Hematopoietic multipotent progenitor cell treated with erythropoietin and hydrocortisone succinate and interleukin-3 and kit ligand, for 17 days (in vitro differentiated cells): Measurements from ENCODE around the gene OTUB2.

ENCODE experiments used
- DNase-seq: peaks from one replicate; pipeline ENCODE4 v3.0.0-alpha.2; 2015; ENCODE audit warnings: low spot score

OTUB2 gene

DNA sequence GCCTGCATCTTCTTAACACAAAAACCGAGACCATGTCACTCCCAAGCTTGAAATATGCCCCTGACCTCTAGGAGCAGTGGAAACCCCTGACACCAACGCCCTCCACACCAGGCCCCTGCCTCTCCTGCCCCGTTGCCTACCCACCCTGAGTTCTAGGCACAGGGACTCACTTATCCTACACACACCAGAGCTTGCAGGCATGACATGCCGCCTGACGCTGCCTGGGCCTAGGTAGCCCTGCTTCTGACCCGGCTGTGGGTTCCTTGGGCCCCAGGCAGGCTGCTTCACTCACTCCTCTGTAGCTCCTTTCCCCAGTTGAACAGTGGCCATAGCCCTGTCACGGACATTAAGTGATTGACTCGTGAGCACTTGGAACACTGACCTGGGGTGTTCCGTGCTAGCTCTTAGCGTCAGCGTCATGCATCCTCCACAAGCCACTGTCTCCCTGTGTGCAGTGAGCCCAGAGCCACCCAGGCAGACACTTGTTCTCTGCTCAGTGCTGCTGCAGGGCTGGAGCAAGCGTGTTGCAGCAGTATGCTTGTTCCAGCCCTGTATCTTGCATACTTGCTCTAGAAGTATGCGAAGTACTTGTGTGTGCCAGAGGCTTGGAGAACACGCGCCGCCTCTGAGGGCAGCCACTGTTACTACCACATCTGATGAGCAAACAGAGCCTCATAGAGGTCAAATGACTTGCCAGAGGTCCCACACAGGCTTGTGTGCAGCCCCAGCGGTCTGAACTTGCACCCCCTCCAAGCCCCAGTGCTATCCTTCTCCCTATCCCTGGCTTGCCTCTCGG, 15.6 kb downstream of the OTUB2 start:
- no peak for DNase-seq

DNA sequence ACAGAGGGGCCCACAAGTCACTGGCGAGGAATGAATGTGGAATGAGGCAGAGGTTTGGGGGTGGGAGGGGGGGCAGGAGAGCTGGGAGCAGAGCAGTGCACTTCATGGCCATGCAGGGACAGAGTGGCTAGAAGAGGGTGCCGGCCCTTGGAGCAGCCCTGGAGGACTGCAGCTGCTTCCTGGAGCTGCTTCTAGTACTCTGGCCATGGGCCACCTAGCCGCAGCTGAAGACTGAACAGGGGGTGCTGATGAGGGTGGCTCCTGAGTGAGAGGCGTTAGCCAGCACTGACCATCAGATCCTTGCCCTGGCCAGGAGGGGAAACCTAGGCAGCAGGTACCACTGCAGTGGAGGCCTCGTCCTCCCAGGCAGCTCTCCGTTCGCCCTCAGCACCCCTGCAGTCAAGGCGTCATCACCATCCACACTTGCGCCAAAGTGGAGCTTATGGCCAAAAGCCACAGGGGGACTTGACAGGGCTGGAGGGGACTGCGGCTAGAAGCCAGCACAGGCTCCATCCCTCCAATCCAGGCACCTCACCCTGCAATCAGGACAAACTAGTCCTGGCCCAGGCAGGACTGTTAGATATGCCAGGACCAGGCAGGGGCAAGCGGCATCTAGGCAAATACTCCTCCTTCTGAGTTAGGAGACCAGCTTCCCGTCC, 16.4 kb downstream of the OTUB2 start:
- DNase-seq = no peak

DNA sequence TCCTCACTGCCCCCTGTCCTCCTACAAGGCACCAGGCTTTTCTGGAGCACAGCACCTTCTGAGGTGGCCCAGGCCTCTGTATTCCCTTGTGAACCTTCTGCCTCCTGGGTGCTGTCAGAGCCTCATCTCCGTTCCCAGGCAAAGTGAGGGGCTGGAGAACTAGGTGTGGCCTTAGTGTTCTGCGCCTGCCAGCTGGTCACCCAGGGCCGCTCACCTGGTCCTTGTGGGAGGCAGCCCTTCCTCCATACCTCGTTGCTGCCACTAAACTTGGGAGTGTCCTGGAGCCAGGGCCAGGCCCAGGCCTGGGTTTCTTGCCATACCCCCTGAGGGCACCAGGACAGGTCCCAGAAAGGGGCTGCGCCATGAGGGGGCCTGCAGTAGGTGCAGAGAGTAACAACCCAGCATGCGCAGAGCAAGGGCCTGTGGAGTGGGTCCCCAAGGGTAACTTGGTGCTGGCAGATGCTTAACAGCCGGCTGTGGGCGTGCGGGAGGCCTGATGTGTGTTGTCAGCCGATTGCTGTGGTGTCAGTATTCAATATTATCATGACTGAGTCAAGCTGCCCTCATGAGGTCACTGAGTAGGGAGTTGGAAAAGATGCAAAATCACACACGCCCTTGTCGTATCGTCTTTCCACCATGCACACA, 17.1 kb downstream of the OTUB2 start:
- no peak for DNase-seq

DNA sequence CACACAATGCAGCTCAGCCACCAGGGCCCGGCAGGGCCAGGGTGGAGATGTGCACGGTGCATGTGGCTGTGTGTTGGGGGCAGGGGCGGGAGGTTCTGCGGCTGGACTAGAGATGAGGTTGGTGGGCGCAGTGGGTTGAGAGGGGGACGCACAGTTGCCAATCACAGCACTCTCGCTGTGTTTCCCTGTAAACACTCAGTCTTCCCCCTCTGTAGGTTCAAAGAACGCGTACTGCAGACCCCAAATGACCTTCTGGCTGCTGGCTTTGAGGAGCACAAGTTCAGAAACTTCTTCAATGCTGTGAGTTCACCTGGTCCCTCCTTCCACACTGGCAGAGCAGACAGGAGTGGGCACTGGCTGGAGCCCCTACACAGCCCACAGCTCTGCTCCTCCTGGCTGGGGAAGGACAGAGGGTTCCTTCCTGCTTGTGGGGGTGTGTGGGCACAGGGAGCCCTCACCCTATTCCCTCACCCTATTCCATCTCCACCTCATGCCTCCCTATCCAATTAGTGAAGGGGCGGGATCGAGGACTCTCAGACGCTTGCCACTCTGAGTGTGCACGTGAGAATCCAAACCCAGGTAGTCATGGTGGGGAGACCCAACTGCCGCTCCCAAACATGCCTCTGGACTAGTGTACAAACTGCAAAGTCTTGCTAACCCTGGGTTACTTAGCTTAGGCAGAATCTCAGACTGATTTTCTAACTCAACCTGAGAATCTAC, 17.8 kb downstream of the OTUB2 start:
- DNase-seq = no peak

DNA sequence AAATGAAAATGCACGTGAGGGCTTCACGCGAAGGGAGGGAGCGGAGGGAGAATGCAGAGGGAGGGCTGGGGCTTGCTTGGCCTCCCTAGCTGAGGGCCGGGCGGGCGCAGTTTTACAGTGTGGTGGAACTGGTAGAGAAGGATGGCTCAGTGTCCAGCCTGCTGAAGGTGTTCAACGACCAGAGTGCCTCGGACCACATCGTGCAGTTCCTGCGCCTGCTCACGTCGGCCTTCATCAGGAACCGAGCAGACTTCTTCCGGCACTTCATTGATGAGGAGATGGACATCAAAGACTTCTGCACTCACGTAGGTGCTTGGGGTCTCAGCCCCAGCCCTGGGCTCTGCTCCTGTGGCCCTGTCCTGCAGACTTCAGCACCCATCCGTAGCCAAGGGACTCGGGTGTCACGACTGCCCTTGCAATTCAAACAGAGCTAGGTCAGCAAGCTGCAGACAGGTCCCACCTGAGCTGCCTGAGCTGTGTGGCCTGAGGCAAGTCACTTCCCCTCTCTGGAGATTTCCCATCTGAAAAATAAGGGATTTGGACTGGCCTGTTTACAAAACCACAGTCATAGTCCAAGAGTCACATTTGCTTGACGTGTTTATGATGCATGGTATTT, 18.4 kb downstream of the OTUB2 start:
- no peak for DNase-seq

DNA sequence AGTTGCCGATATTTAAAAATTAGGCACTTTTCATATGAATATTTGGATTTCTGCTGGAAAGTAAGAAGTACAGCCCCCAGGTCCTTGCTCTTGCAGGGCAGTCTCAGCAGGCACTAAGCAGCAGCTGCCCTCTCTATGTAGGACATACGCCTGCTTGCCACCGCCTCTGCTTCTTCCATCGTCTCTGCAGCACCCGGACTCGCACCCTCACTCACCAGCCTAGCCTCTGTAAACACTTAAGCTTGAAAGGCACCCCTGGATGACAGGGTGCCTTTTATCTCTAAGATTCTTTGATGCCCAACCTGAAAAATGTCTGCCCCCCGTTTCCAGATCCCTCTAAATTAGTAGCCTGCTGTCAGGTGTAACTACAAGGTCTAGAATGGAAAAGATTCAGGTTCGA, 19.0 kb downstream of the OTUB2 start:
- no peak for DNase-seq

DNA sequence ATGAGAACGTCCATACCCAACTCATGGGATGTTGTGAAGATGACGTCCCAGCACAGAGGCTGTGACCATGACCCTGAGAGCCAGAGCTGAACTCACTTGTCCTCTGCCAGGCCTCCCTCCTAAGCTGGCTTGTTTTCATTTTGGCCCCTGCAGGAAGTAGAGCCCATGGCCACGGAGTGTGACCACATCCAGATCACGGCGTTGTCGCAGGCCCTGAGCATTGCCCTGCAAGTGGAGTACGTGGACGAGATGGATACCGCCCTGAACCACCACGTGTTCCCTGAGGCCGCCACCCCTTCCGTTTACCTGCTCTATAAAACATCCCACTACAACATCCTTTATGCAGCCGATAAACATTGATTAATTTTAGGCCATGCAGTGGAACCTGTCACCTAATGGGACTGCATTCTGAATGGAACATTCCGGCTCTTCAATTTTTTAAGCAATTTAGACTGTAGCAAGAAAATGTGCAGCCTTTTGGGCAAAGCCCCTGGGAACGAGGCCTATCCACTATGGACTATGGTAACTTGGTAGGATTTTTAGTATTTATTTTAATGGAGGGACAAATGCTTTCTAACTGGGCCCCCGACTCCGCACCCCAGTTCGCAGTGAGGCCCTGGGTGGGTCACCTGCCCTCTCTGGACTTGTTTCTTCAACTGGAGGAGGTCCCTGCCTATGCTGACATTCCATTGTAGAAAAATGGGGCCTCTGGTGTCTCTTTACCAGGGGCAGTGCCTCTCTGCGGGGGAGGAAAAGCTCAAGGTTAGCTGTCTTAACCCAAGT, 19.6 kb downstream of the OTUB2 start:
- DNase-seq = no peak

DNA sequence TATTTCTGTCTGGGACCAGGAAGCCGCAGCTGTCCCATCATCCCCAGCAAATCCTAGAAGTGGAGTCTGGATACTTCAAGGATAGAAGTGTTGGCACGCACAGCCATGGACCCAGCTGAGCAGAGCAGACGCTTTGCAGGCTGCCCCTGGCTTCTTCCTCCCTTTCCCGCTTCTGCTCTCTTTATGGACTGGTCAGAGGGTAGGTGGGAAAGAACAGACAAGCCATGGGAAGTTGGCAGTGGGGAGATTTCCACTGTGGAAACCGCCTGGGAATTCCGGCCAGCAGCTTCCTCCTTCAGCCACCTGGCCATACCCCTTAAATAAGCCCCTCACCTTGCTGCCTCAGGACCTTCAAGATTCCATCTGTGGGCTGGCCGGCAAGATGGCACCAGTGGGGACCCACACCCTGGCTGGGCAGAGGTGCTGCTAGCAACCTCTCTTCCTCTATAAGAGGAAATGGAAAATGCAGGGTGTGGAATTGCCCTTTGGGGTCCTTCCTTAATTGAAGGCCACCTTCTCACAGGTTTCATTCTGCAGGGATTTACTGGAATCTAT, 20.6 kb downstream of the OTUB2 start:
- no peak for DNase-seq

DNA sequence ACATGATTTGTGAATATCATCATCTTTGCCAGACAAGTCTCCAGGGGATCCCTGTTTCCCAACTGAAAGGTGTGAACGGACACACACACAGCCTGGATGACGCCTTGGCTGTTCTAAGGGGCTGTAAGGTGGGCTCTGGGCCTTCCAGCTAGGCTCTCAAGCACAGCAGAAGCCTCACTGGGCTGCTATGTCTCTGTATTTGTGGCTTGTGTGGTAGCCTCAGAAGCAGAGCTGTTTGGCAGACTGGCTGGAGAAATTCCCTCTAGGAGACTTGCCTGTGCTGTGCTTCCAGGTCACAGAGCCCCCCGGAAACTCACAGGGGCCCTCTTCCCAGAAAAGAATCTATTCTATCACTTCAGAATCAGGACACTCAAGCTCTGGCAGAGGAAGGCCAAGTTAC, 21.4 kb downstream of the OTUB2 start:
- DNase-seq = no peak

DNA sequence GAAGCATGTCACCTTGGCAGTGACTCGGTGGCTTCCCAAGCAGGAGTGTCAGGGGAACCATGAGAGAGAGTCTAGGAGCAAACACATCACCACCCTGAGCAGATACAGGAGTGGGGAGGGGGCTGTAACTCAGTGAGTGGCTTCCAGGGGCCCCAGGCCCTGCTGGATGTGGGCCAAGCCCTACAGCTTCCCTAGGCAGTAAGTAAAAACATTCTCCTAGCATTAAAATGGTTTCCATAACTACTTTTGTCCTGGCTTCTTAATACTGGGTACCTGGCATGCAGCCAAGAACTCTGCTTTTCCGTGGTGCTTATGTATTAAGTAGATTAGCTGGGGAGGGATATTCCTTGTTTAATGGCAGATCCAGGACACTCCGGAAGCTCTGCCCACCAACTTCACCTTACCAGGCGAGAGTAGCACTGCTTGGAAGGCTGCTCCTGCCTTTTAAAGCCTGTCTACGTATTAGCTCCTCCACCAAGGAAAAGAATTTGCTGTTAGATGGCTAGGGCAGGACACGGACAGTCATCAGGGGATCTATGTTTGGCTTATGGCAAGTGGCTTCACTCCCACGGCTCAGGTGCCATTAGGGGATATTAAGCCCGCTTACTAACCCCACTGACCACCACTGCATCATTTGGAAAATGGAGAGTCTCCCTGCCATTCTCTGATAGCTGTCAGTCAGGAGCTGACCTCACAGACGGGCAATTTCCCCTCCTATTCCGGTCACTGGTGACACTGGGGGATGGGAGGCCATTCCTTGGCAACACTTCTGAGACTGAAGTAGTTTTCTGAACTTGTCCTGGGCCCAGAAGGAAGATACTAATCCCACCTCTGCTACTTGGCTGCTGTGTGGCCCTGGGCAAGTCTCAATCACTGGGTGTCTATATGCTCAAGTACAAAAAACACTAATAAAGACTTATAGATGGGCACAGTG, 22.8 kb downstream of the OTUB2 start:
- no peak for DNase-seq

DNA sequence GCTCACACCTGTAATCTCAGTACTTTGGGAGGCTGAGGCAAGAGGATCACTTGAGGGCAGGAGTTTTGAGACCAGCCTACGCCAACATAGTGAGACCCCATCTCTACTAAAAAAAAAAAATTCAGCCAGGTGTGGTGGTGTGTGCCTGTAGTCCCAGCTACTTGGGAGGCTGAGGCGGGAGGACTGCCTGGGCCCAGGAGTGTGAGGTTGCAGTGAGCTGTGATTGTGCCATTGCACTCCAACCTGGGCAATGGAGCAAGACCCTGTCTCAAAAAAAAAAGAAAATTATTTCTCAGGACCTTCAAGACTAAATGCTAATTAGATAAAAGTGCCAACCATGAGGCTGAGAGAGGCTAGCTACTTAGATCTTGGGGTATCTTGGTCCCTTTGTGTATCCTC, 23.5 kb downstream of the OTUB2 start:
- no peak for DNase-seq

DNA sequence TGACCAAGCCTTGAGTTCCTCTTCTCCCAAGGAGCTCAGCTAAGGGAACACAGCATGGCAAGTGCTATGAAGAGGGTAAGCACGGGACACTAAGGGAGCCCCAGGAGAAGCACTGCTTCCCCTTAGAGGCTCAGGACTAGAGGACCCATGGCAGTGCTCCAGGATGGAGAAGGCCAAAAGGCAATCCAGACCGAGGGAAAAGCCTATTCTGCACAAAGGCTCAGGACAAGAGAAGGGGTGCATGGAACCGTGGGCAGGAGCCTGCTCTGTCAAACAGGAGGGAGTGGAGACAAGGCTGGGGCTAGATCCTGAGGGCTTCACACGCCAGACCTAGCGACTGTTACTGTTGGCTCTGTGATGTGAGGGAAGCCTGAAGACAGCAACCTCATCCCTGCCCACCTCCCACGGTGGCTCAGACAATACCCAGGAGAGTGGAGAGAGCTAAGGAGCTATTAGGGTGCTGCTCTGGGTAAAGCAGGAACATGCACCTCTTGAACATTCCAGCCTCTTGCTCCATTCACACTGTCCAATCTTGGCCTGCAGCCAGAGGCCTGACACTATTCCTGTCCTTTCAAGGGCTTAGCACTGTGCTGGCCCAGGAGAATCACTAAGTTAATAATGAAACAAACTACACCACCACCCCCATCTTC, 24.2 kb downstream of the OTUB2 start:
- no peak for DNase-seq

DNA sequence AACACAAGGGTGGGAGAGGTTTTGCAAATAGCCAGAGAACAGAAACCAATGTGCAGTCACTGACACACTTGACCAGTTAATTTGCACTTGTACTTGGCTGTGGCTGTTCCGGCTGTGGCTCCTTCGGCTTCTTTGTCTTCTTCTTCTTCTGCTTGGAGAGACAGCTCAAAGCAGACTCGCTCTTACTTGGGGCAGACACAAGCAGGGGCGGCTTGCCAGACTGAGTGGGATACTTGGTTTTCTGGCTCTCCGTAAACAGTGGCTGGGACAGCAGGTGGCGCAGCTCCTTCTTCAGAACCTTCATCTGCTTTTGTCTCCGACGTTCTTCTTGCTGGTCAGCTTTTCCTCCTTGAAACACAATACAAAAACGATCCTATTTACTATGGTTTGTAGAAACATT, 25.0 kb downstream of the OTUB2 start:
- peak; percentile 13 for DNase-seq

DNA sequence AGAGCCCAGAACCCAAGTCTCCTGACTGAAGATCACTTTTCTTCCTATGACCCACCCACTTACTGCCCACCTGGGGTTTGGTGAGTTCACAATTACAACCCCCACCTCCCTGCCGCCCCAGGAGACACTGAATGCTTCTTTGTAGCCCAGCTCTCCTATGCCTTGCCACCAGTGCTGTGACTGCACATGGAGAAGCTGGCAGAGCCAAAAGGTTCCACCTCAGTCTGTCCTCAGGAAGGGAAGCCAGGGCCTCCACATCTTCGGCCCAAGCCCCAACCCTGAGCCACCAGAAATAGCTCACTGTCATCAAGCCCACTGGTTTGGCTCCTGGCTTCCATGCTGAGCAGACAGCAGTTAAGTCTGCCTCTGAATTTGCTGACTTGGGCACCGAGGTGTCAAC, 25.6 kb downstream of the OTUB2 start:
- no peak for DNase-seq

DNA sequence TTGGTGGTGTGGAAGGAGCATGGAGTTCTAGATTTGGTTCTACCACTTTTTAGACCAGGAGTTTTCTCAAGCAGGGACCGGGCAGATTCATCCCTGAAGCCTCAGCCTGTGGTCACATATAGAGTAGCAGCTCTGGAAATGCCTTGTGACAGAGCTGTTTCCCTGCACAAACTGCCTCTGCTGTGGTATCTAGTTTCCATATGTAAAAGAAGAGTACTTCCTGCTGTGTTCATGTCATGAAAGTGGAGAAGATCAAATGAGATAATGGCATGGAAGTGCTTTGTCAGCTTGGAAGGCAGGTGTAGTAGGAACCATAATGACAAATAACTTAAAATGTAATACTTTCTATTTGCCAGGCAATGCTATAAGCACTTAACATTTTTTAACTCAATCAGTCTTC, 26.1 kb downstream of the OTUB2 start:
- no peak for DNase-seq

DNA sequence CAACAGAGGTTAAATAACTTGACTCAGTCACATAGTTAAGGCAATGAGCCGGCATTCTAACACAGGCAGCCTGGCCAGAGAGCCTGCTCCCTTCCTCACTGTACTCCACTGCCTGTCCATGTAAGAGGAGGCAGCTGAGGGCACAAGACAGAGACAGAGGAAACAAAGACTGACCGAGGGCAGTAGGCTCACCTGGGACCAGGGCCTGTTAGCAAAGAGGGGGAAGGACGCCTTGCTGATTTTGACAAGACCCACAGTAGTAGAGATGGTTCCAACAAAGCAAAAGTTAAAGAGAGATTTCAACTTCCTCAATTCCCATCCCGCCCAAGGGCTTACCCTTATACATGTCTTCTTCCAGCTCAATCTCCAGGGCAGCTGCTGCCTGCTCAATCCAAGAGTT, 26.5 kb downstream of the OTUB2 start:
- DNase-seq = no peak

DNA sequence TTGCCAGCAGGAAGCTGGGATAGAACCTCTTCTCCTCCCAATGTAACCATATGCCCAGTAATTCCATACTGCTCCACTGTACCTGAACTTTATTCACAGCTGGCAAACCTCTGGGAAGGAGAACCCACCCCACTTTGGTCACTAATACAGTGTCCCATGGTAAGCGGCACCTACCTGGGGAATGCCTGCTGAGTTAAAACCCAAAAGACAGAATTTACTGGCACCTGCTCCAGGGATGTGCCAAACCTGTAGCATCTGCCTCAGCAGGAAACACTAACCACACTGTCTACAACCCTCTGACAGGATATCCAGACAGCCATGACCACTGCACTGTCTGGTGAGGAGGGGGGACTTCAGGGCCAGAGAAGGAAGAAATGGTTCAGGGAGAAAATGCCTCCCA, 28.3 kb downstream of the OTUB2 start:
- no peak for DNase-seq

DNA sequence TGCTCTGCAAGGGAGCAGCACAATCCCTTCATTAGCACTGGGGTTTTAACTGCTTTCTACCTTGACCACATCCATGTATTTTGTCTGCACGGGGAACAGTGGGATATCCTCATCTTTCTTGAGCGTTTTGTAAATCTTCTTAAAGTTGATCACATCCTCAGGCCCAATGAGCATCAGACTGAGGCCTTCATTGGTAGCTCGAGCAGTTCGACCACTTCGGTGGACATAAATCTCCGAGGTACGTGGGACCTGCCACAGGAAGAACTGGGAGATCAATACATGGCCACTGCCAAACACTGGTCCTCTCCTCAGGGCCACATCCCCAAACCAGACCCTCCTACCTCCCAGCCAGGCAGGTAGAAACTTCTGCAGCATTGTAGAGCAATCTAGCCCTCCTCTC, 28.8 kb downstream of the OTUB2 start:
- DNase-seq = no peak

DNA sequence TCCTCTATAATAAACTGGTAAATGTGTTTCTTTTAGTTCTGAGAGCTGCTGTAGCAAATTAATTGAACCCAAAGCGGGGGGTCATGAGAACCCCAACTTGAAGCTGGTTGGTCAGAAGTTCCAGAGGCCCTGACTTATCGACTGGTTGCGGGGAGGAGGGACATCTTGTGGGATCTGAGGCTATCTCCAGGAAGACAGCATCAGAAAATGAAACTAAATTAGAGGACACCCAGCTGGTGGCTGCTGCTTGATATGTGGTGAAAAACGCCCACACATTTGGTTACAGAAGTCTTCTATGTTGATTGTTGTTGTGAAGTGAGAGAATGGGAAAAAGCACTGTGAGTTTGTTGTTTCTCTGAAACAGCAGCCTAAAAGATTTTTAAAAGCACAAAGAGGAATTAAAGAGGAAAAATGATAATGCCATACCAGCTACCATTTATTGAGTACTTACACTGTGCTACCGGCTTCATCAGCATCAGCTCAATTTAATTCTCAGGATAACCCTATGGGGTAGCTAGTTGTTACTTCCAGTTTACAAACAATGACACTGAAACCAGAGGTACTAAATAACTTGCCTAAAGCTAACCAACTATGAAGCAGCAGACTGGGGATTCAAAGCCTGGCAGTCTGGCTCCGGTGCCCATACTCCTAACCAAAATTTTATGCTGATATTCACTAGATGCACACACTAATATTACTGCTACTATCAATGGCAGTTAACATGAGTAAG, 30.6 kb downstream of the OTUB2 start:
- DNase-seq = no peak
